NB4 (cell line): ENCODE results near the gene GRIFIN.

Experiments used
- POLR2A ChIP-seq: IDR thresholded peaks from 2 replicates; pipeline ENCODE4 v1.6.1; 2011; ENCODE audit warnings: mild to moderate bottlenecking; ENCODE audit not compliant: insufficient read length; ENCODE audit errors: extremely low read depth
- TF ChIP-seq, protein P1 (sequence below): IDR thresholded peaks from one replicate; pipeline ENCODE4 v1.5.1; 2012; ENCODE audit warnings: low read depth, low read length

DNA sequence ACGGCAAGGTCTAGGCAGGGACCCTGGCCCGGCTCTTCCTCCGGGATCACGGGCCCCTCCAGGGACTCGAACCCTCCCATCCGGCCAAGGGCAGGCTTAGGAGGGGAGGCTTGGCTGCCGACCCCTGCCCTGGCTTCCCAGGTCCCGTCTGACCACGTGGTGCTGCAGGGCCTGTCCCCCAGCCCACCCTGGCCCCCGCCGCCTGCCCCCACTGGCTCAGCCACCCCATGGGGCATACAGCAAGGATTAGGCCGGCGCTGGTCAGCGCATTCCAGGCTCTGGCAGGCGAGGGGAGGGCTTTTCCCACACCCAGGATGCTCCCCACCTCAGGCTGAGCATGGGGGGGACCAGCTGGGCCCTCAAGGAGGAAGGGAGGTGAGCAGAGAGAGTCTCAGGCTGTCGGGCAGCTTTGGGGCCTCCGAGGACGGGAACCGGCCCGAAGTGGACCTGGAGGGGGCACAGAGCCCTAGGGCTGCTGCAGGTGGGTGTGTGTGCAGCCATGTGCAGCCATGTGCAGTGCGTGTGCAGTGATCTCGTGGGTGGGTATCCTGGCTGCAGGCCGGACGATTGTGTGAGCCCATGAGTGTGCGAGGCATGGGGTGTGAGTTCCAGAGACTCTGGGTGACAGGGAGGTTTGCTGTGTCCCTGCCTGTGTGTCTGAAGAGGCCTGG is 713 bp upstream of the GRIFIN start:
- TF ChIP-seq, protein P1, sequence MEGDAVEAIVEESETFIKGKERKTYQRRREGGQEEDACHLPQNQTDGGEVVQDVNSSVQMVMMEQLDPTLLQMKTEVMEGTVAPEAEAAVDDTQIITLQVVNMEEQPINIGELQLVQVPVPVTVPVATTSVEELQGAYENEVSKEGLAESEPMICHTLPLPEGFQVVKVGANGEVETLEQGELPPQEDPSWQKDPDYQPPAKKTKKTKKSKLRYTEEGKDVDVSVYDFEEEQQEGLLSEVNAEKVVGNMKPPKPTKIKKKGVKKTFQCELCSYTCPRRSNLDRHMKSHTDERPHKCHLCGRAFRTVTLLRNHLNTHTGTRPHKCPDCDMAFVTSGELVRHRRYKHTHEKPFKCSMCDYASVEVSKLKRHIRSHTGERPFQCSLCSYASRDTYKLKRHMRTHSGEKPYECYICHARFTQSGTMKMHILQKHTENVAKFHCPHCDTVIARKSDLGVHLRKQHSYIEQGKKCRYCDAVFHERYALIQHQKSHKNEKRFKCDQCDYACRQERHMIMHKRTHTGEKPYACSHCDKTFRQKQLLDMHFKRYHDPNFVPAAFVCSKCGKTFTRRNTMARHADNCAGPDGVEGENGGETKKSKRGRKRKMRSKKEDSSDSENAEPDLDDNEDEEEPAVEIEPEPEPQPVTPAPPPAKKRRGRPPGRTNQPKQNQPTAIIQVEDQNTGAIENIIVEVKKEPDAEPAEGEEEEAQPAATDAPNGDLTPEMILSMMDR: no peak
- no peak for TF ChIP-seq POLR2A
